ENCODE results near the gene LHX1.

The LHX1 gene

DNA sequence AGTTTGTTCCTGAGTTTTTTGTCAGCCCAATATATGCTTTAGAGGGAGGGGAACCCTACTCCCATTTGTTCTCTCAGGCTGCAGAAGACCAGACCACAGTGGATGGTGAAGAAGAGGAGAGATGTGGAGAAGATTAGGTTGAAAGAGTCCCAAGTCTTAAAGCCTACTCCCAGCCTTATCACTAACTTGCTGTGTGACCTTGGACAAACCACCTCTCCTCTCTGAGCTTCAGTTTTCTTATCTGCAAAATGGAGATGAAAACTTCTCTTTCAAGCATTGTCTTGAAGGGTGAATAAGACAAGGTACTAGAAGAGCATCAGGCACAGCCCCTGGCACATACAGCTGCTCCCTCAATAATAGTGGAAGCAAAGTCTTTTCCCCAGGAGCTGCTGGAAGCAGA is 15.1 kb upstream of the LHX1 start:
- no peak for DNase-seq (ENCODE audit: low read depth)

DNA sequence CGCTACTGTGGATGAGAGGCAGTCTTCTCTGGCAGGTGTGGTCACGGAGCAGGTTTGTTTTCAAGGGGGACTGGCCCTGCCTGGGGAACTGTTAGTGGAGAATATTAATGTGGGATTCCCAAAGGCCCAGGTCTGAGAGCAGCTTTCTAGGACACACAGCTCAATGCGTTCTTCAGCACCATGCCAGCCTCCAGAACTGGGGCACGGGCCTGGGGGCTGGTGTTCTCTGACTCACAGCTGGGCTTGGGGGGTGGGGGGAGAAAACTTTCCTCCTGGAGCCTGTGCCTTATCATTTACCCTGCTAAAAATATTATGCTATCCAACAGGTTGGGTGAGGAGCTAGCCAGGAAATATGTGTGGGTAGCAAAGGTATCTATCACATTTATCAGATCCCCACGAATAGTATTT is 13.5 kb upstream of the LHX1 start:
- DNase-seq (ENCODE audit: low read depth): no peak

DNA sequence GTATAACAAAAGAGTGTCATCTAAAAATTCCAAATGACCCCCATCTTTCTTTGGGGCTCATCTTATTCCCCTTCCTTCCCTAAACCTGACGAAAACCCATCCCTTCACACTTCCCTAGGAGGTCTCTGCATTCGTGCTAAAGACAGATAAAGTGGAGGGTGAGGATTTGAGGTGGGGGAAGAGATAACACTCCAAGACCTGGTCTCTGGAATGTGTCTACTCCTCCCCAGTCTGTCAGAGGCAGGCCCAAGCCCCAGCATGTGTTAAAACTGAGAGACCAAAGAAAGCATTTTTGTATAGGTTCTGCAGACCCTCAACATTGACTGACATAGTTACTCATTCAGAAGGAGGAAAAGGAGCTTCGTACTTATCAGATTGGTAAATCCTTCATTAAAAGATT is 11.0 kb upstream of the LHX1 start:
- no peak for DNase-seq (ENCODE audit: low read depth)

DNA sequence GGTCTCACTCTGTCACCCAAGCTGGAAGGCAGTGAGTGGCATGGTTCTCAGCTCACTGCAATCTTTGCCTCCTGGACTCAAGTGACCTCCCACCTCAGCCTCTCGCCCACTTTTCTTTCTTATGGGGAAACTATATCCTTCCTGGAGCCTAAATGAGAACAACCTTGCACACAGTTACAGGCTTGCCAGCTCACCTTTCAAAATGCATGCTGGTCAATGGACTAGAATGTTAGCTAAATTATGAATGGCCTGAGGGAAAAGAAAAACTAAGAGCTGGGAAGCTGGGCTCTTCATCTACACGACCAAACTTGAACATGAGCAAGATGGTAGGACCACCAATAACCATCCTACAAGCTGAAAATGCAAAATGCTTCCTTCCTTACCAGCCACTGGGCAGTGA is 10.6 kb upstream of the LHX1 start:
- DNase-seq (ENCODE audit: low read depth): no peak

- no peak for DNase-seq (ENCODE audit: low read depth)
These were observed 8.6 kb upstream of the LHX1 start for GRCh38 chr17:36928471-36929345.

- no peak for DNase-seq (ENCODE audit: low read depth)
These were observed 7.3 kb upstream of the LHX1 start for GRCh38 chr17:36929851-36930582.

DNA sequence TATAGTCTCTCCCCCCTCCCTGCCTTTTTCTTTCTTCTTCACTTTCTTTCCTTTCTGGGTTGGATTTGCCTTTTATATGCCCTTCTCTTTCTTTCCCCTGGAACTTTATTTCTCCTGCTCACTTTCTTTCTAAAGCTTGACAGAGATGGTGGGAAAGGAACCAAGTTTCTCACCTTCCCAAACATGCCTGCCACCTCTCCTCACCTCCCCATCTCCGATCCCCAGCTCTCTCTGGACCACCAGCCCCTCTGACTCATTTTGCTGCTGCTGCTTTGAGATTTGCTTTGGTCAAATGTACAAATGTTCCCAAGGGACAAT is 6.7 kb upstream of the LHX1 start:
- DNase-seq (ENCODE audit: low read depth): no peak

- no peak for DNase-seq (ENCODE audit: low read depth)
These were observed 6.1 kb upstream of the LHX1 start for GRCh38 chr17:36931096-36931696.

DNA sequence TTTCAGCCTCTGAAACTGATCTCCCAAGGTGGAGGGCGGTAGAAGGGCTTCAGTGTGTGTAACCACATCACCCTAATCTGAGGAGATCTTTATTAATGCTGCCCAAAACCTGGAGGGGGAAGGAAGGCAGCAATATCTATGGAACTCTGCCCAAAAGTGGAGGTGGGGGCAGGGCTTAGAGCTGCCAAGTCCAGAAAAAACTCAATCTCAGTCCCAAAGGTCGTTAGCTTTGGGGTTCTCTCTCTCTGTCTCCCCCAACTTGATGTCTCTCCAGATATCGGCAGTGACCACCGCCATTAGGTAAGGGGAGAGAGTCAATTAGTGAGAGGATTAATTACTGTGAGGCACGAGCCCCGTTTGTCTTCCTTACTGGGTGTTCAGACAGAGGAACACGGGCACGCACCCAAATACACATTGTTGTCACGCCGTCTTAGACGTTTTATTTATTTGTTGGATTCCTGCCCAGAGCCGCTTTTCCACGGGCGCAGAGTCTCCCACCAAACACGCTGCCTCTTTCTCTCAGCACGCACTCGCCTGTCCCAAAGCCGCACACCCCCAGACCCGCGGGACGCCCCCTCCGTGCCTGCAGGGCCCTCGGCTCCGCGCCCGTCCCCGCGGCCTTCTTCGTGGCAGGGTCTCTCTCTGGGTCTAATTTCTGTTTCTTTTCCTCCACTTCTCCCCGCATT is 5.4 kb upstream of the LHX1 start:
- DNase-seq (ENCODE audit: low read depth): no peak

- no peak for DNase-seq (ENCODE audit: low read depth)
These were observed 4.9 kb upstream of the LHX1 start for GRCh38 chr17:36932383-36932693.

- DNase-seq (ENCODE audit: low read depth): no peak
These were observed 4.4 kb upstream of the LHX1 start for GRCh38 chr17:36932694-36933511.

DNA sequence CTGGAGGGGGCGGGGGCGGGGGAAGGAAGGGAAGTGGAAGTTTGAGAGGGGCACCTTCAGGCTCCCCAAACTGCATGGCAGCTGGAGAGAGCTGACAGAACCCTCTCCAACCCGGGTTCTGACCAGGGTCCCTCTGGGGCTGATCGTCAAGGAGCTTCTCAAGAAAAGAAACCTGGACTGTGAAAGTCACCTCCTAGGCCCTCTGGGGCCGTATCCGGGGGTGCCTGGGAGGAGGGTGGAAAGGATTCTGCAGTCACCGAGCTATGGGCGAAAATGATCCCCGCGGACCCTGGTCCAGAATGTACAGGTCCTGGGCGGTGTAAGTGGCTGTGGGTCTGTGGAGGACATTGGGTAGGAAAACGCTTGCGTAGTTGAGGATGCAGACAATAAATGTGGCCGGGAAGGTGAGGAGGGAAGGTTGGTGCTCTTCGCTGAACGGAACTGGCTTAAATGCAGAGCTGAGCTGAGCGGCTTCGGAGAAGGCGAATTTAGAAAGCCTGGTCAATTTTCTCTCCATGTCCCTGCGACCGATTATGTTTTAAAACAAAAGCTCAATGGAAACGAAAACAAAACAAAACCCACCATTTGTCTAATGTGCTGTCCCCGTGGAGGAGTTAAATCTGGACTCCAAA is 3.6 kb upstream of the LHX1 start:
- no peak for DNase-seq (ENCODE audit: low read depth)

DNA sequence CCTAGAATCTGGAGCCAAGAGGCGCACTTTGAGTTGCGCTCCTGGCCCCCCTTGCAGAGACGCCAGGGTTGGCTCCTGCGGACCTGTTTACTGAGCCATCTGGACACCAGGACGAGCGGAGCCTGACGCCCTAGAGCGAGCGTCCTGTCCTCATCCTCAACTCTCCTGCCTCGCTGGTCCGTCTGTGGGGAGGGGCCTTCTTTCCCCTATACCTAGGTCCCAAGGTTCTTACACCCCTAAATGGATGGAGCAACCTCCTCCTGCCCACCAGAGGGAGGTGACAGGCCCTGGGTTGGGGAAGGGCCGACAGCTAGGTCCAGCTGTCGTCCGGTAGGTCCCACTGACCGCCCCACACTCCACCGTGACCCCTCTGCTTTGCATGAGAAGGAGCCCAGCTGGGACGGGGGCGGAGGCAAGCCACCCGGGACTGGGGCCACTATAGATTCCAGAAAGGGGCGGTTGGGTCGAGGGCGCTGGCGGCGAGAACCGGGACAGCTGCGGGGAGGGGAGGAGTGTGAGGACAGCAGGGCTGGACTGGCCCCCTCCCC is 3.1 kb upstream of the LHX1 start:
- DNase-seq (ENCODE audit: low read depth): no peak

GRCh38 chr17:36934692-36935630 is 2.3 kb upstream of the LHX1 start:
- no peak for DNase-seq (ENCODE audit: low read depth)

DNA sequence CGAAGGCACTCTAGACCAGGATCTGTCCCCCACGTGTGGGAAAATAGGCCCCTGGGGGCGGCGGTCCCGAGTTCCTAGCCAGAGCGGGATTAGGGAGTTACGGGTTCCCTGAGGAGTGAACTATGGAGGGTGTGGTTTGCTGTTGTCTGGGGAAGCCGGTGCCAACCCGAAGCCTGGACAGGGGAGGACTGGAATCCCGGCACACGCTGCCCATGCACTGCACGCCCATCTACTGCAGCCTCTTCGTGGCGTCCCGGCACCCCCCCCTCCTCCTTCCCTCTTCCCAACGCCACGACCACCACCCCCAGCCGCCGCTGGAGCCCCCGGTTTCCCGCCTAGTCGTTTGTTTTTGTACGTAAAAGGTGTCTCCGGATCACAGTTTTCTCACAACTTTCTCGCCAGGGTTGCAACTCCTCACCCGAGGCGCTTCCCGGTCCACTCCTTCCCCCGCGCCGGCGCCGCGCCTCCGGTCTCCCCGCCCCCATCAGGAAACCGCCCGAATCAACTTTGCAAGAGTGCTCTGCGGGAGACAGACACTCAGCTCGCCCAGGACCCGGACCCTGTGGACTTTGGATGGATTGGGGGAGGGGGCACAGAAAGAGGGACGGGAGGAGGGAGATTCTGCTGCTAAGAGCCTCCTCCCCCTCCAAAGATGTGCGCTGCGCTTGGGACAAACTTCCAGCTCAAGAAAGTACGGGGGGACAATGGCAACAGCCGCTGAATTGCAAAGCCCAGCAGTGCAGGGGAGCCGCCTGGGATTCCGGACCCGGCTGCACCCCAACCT is 1.4 kb upstream of the LHX1 start:
- DNase-seq (ENCODE audit: low read depth): no peak

GRCh38 chr17:36936455-36937000 is 747 bp upstream of the LHX1 start:
- DNase-seq (ENCODE audit: low read depth): no peak

GRCh38 chr17:36937959-36938565 is 787 bp downstream of the LHX1 start:
- no peak for DNase-seq (ENCODE audit: low read depth)

GRCh38 chr17:36938566-36939051 is 1.3 kb downstream of the LHX1 start:
- DNase-seq (ENCODE audit: low read depth): no peak

Measured in stimulated activated CD8-positive, alpha-beta memory T cell treated with anti-CD3 and anti-CD28 coated beads, Interleukin-15, amount 100 ng/mL, for 1 hour (primary cell).